ENCODE measurements around the gene SH3D19. TPM values are rescaled to one million over a fixed set of nuclear protein-coding genes. Genes with fewer than 3 reads are reported as not detected.

The SH3D19 gene
- total RNA-seq, 1 donor from 2014 or later, result 86.6 TPM

DNA sequence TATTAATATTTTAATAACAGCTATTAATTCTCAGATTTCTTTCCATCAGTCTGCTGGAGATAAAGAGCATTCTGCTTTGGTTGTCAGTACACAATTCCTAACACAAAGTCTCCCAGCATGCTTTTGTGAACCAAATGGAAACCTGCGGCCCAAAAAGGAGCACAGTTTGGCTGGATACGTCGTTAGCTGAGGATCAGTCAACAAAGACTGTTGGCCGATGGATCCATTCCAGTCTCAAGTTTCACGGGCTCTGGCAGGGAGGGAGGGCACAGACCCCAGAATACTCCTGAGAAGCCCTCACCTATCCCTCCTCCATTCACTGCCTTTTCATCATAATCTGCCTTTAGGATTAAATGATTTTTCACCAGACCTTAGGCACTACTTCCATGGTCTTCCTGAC lies 74.7 kb downstream of the SH3D19 start:
- H3K36me3 ChIP-seq, result no peaks in the 10 kb centered on the region
- no peak overlapping the region for H3K4me3 ChIP-seq
- no peak for ATAC-seq
- no peaks in the 10 kb centered on the region for H3K27me3 ChIP-seq (ENCODE audit: low read depth)
- no peak for TF ChIP-seq CTCF (IDR thresholded peaks at IDR 0.05)
- no peak for DNase-seq
- peaks cover 8% of the 10 kb centered on the region for H3K4me1 ChIP-seq
- H3K9me3 ChIP-seq, result no peaks in the 10 kb centered on the region
- H3K27ac ChIP-seq, result no peak overlapping the region
- intact Hi-C loops (cut with DNase I), result no loop called here

- no peak overlapping the region for H3K4me3 ChIP-seq
- H3K4me1 ChIP-seq, result peaks cover 8% of the 10 kb centered on the region
- no peak overlapping the region for H3K27ac ChIP-seq
- H3K27me3 ChIP-seq (ENCODE audit: low read depth), result no peaks in the 10 kb centered on the region
- TF ChIP-seq CTCF (IDR thresholded peaks at IDR 0.05), result no peak
- H3K9me3 ChIP-seq, result no peaks in the 10 kb centered on the region
- intact Hi-C loops (cut with DNase I), result no loop called here
- H3K36me3 ChIP-seq, result no peaks in the 10 kb centered on the region
- DNase-seq (no peak), ATAC-seq (no peak)
These were observed 76.9 kb downstream of the SH3D19 start for GRCh38 chr4:151248519-151248918.

- DNase-seq (no peak), ATAC-seq (no peak)
- H3K36me3 ChIP-seq, result no peaks in the 10 kb centered on the region
- no peak overlapping the region for H3K4me3 ChIP-seq
- H3K9me3 ChIP-seq, result no peaks in the 10 kb centered on the region
- H3K4me1 ChIP-seq, result peaks cover 7% of the 10 kb centered on the region
- no peak for TF ChIP-seq CTCF (IDR thresholded peaks at IDR 0.05)
- no peaks in the 10 kb centered on the region for H3K27me3 ChIP-seq (ENCODE audit: low read depth)
- intact Hi-C loops (cut with DNase I), result no loop called here
- H3K27ac ChIP-seq, result no peak overlapping the region
These were observed 78.0 kb downstream of the SH3D19 start for GRCh38 chr4:151247395-151247794.

DNA sequence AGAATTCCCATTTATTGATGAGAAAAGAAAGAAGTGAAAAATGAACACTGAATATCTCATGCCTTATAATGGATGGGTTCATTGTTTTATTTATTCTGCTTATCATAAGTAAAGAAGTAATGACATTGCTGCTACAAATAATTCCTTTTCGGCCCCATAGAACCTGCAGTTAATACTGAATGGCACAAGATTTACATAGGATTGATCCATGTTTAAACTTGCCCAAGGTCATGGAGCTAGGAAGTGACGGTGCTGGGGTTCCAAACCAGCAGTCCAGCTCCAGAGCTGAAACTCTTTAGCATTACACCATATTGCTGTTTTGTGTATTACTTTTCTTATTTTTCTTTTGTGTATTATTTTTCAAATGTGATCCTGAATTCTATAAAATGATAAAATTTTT lies 78.7 kb downstream of the SH3D19 start:
- H3K36me3 ChIP-seq, result no peaks in the 10 kb centered on the region
- DNase-seq (no peak), ATAC-seq (no peak)
- H3K4me1 ChIP-seq, result peaks cover under 1% of the 10 kb centered on the region
- intact Hi-C loops (cut with DNase I), result no loop called here
- no peaks in the 10 kb centered on the region for H3K27me3 ChIP-seq (ENCODE audit: low read depth)
- no peak overlapping the region for H3K4me3 ChIP-seq
- no peak for TF ChIP-seq CTCF (IDR thresholded peaks at IDR 0.05)
- H3K27ac ChIP-seq, result no peak overlapping the region
- H3K9me3 ChIP-seq, result no peaks in the 10 kb centered on the region

- intact Hi-C loops (cut with DNase I), result no loop called here
- Histone ChIP-seq H3K27me3 (ENCODE audit: low read depth) (no peaks in the 10 kb centered on the region), H3K36me3 (no peaks in the 10 kb centered on the region), H3K9me3 (no peaks in the 10 kb centered on the region), H3K4me3 (no peak overlapping the region), H3K27ac (no peak overlapping the region), H3K4me1 (peaks cover 14% of the 10 kb centered on the region)
- ATAC-seq (no peak), DNase-seq (no peak)
- no peak for TF ChIP-seq CTCF (IDR thresholded peaks at IDR 0.05)
These were observed 83.1 kb downstream of the SH3D19 start for GRCh38 chr4:151242305-151242704.

- no peak for TF ChIP-seq CTCF (IDR thresholded peaks at IDR 0.05)
- intact Hi-C loops (cut with DNase I), result no loop called here
- H3K27ac ChIP-seq, result no peak overlapping the region
- no peak overlapping the region for H3K4me3 ChIP-seq
- H3K9me3 ChIP-seq, result no peaks in the 10 kb centered on the region
- H3K4me1 ChIP-seq, result peaks cover 14% of the 10 kb centered on the region
- no peaks in the 10 kb centered on the region for H3K27me3 ChIP-seq (ENCODE audit: low read depth)
- no peak for DNase-seq
- ATAC-seq, result no peak
- no peaks in the 10 kb centered on the region for H3K36me3 ChIP-seq
These were observed 85.8 kb downstream of the SH3D19 start for GRCh38 chr4:151239608-151240007.
